ENCODE data around the gene NPR2. TPM values are rescaled to one million over a fixed set of nuclear protein-coding genes. Genes with fewer than 3 reads are reported as not detected.

NPR2 gene
- total RNA-seq, 1 experiment from 2014 or later, result 18.8 TPM

DNA sequence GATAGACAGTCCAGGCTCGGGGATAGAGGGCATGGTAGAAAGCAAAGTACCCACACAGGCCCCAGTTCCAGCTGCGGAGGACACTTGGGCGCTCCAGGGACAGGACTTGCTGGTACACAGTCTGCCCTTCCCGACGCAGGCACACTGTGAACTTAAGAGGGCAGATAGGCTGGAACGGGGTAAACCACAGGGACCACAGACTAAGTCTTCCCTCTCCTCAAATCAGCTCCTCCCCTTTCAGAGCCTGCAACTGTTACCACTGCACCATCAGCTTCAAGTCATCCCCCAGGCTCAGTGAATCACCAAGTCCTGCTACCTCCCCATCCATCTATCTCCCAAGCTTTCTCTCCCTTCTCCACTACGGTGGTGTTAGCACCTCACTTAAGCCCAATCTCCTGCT lies 49.7 kb upstream of the NPR2 start:
- ChIA-PET RAD21 (ENCODE audit: low non-redundant PET in 1 of 2, low total read pairs in 2 of 2, uncharacterized antibody in 2 of 2, unreplicated experiment in 2 of 2) (no interaction called here), CTCF (interaction anchor here (1.0 kb wide), 1 partner anchor 9 kb away, joined by 3 read pairs; the partner anchor contains the start of gene CREB3), POLR2A (no interaction called here)
- no peak overlapping the region for H3K4me2 ChIP-seq (ENCODE audit: low read length)
- H3K27me3 ChIP-seq (ENCODE audit: insufficient read depth, low read length), result no peaks in the 10 kb centered on the region
- BruUV-seq (replicated peaks), result no TSS peak
- H4K20me1 ChIP-seq (ENCODE audit: insufficient read depth), result no peaks in the 10 kb centered on the region
- intact Hi-C loops (cut with micrococcal nuclease), result no loop called here
- H3K9me2 ChIP-seq (ENCODE audit: insufficient read depth), result no peaks in the 10 kb centered on the region
- peaks cover 58 to 66% of the 10 kb centered on the region in 2 experiments for H3K36me3 ChIP-seq (ENCODE audit: control insufficient read depth in 1 of 2, insufficient read depth in 2 of 2, low read length in 2 of 2)
- H2AFZ ChIP-seq (ENCODE audit: low read depth, low read length, poor library complexity, severe bottlenecking), result no peak overlapping the region
- H3K79me2 ChIP-seq (ENCODE audit: insufficient read depth, low read length), result peaks cover 43% of the 10 kb centered on the region
- H3K4me3 ChIP-seq (replicated peaks in 1 of 2; ENCODE audit: low read depth in 1 of 2, low read length in 2 of 2), result no peak overlapping the region
- H3K4me1 ChIP-seq (ENCODE audit: control insufficient read depth in 1 of 2, insufficient read depth in 2 of 2, low read length in 2 of 2), result peaks cover 3% of the 10 kb centered on the region in 2 experiments; a peak in 3 of 4 replicates
- H3K27ac ChIP-seq (ENCODE audit: low read depth, low read length), result no peak overlapping the region
- no peaks in the 10 kb centered on the region for H3K9me3 ChIP-seq (ENCODE audit: control insufficient read depth in 1 of 2, insufficient read depth in 1 of 2, low read depth in 1 of 2, low read length in 2 of 2)
- no peak for DNase-seq (ENCODE audit: low read depth, low spot score)
- no peak overlapping the region for H3K9ac ChIP-seq (ENCODE audit: low read length)
- no peak for TF ChIP-seq POLR2A (IDR thresholded peaks at IDR 0.05; ENCODE audit: borderline replicate concordance, extremely low read depth, insufficient read depth, insufficient read length)
- TF ChIP-seq, protein P1, sequence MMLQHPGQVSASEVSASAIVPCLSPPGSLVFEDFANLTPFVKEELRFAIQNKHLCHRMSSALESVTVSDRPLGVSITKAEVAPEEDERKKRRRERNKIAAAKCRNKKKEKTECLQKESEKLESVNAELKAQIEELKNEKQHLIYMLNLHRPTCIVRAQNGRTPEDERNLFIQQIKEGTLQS (IDR thresholded peaks at IDR 0.05), result no peak
- no peak for TF ChIP-seq RAD21 (IDR thresholded peaks at IDR 0.05; ENCODE audit: low read depth)
- no peak for TF ChIP-seq ZFX (IDR thresholded peaks at IDR 0.05)
- TF ChIP-seq EGR1 (IDR thresholded peaks at IDR 0.05; ENCODE audit: low read depth), result no peak
- no peak for TF ChIP-seq JUND (IDR thresholded peaks at IDR 0.05)
- no peak for TF ChIP-seq EZH2phosphoT487 (IDR thresholded peaks at IDR 0.05; ENCODE audit: borderline replicate concordance)
- no peak for TF ChIP-seq CBX3 (IDR thresholded peaks at IDR 0.05; ENCODE audit: low read depth)
- TF ChIP-seq, protein P2, sequence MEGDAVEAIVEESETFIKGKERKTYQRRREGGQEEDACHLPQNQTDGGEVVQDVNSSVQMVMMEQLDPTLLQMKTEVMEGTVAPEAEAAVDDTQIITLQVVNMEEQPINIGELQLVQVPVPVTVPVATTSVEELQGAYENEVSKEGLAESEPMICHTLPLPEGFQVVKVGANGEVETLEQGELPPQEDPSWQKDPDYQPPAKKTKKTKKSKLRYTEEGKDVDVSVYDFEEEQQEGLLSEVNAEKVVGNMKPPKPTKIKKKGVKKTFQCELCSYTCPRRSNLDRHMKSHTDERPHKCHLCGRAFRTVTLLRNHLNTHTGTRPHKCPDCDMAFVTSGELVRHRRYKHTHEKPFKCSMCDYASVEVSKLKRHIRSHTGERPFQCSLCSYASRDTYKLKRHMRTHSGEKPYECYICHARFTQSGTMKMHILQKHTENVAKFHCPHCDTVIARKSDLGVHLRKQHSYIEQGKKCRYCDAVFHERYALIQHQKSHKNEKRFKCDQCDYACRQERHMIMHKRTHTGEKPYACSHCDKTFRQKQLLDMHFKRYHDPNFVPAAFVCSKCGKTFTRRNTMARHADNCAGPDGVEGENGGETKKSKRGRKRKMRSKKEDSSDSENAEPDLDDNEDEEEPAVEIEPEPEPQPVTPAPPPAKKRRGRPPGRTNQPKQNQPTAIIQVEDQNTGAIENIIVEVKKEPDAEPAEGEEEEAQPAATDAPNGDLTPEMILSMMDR (IDR thresholded peaks at IDR 0.05 in 2 of 3, conservative IDR thresholded peaks at IDR 0.05 in 1 of 3; ENCODE audit: borderline replicate concordance in 1 of 3, insufficient read depth in 1 of 3, low read depth in 2 of 3, low read length in 2 of 3), result no peak
- no peak for TF ChIP-seq EZH2 (IDR thresholded peaks at IDR 0.05)
- TF ChIP-seq, protein P3, sequence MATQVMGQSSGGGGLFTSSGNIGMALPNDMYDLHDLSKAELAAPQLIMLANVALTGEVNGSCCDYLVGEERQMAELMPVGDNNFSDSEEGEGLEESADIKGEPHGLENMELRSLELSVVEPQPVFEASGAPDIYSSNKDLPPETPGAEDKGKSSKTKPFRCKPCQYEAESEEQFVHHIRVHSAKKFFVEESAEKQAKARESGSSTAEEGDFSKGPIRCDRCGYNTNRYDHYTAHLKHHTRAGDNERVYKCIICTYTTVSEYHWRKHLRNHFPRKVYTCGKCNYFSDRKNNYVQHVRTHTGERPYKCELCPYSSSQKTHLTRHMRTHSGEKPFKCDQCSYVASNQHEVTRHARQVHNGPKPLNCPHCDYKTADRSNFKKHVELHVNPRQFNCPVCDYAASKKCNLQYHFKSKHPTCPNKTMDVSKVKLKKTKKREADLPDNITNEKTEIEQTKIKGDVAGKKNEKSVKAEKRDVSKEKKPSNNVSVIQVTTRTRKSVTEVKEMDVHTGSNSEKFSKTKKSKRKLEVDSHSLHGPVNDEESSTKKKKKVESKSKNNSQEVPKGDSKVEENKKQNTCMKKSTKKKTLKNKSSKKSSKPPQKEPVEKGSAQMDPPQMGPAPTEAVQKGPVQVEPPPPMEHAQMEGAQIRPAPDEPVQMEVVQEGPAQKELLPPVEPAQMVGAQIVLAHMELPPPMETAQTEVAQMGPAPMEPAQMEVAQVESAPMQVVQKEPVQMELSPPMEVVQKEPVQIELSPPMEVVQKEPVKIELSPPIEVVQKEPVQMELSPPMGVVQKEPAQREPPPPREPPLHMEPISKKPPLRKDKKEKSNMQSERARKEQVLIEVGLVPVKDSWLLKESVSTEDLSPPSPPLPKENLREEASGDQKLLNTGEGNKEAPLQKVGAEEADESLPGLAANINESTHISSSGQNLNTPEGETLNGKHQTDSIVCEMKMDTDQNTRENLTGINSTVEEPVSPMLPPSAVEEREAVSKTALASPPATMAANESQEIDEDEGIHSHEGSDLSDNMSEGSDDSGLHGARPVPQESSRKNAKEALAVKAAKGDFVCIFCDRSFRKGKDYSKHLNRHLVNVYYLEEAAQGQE (IDR thresholded peaks at IDR 0.05; ENCODE audit: low read depth), result no peak
- TF ChIP-seq FOSL1 (IDR thresholded peaks at IDR 0.05; ENCODE audit: low read depth), result no peak
- TF ChIP-seq, protein P4, sequence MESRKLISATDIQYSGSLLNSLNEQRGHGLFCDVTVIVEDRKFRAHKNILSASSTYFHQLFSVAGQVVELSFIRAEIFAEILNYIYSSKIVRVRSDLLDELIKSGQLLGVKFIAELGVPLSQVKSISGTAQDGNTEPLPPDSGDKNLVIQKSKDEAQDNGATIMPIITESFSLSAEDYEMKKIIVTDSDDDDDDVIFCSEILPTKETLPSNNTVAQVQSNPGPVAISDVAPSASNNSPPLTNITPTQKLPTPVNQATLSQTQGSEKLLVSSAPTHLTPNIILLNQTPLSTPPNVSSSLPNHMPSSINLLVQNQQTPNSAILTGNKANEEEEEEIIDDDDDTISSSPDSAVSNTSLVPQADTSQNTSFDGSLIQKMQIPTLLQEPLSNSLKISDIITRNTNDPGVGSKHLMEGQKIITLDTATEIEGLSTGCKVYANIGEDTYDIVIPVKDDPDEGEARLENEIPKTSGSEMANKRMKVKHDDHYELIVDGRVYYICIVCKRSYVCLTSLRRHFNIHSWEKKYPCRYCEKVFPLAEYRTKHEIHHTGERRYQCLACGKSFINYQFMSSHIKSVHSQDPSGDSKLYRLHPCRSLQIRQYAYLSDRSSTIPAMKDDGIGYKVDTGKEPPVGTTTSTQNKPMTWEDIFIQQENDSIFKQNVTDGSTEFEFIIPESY (IDR thresholded peaks at IDR 0.05; ENCODE audit: extremely low read depth, insufficient replicate concordance, low read length), result no peak
- no peak for TF ChIP-seq CEBPB (IDR thresholded peaks at IDR 0.05; ENCODE audit: low read depth)
- TF ChIP-seq ELF1 (IDR thresholded peaks at IDR 0.05; ENCODE audit: borderline replicate concordance, low read depth), result no peak
- TF ChIP-seq YY1 (IDR thresholded peaks at IDR 0.05; ENCODE audit: extremely low read depth, insufficient replicate concordance, low read depth, low read length), result no peak
- no peak; the same call in 1 of the 2 replicates for ATAC-seq
